ENCODE data around the gene FOXC2.

The FOXC2 gene

DNA sequence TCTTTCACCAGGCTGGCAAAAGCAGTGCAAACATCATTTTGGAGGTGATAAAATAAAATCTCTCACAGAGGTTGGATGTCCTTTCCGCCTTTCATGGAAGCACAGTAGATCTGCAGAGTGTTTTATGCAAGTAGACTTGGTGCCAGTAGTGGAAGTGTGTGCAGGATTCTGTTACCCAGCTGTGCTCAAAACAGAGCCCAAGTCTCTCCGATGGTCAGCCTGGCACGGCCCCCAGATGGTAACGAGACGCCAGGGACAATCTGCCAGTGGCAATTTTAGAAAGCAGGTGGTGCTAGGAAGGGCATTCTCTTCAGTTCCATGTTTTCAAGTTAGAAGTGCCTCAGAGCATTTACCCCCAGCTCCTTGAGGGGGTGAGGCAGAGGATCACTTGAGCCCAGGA is 10.1 kb upstream of the FOXC2 start:
- CTCF ChIA-PET: no interaction called here
- TF ChIP-seq CTBP1 (IDR thresholded peaks at IDR 0.05; ENCODE audit: borderline replicate concordance) (no peak), FOXK2 (IDR thresholded peaks at IDR 0.05) (no peak), FOXA1 (IDR thresholded peaks at IDR 0.05) (no peak), SP1 (IDR thresholded peaks at IDR 0.05) (no peak), ARNT (IDR thresholded peaks at IDR 0.05) (no peak), L3MBTL2 (conservative IDR thresholded peaks at IDR 0.05) (no peak), ZNF384 (IDR thresholded peaks at IDR 0.05) (no peak)
- TF ChIP-seq, protein P1, sequence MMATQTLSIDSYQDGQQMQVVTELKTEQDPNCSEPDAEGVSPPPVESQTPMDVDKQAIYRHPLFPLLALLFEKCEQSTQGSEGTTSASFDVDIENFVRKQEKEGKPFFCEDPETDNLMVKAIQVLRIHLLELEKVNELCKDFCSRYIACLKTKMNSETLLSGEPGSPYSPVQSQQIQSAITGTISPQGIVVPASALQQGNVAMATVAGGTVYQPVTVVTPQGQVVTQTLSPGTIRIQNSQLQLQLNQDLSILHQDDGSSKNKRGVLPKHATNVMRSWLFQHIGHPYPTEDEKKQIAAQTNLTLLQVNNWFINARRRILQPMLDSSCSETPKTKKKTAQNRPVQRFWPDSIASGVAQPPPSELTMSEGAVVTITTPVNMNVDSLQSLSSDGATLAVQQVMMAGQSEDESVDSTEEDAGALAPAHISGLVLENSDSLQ (IDR thresholded peaks at IDR 0.05): no peak
- DNase-seq (ENCODE audit: extremely low spot score): no peak
- POLR2A ChIA-PET: no interaction called here

DNA sequence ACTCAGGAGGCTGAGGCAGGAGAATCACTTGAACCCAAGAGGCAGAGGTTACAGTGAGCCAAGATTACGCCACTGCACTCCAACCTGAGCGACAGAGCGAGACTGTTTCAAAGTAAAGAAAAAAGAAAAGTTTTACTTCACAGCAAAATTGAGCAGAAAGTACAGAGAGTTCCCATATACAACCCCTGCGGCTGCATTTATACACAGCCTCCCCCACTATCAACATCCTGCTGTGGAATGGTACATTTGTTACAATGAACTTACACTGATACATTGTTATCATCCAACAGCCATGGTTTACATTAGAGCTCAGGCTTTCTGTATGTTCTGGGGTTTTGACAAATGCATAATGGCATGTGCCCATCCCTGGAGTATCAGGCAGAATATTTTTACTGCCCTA is 9.0 kb upstream of the FOXC2 start:
- DNase-seq (ENCODE audit: extremely low spot score): no peak
- POLR2A ChIA-PET: no interaction called here
- CTCF ChIA-PET: no interaction called here
- TF ChIP-seq FOXA1 (IDR thresholded peaks at IDR 0.05) (no peak), FOXM1 (IDR thresholded peaks at IDR 0.05; ENCODE audit: borderline replicate concordance) (no peak), SP1 (IDR thresholded peaks at IDR 0.05) (no peak), CTBP1 (IDR thresholded peaks at IDR 0.05; ENCODE audit: borderline replicate concordance) (no peak), BHLHE40 (IDR thresholded peaks at IDR 0.05; ENCODE audit: borderline replicate concordance) (no peak), NFRKB (IDR thresholded peaks at IDR 0.05) (no peak), SUZ12 (IDR thresholded peaks at IDR 0.05) (no peak), TARDBP (IDR thresholded peaks at IDR 0.05) (no peak), ELF4 (IDR thresholded peaks at IDR 0.05) (no peak), FOXK2 (IDR thresholded peaks at IDR 0.05) (no peak), HDGF (IDR thresholded peaks at IDR 0.05; ENCODE audit: borderline replicate concordance) (no peak), ARNT (IDR thresholded peaks at IDR 0.05) (no peak), ZNF384 (IDR thresholded peaks at IDR 0.05) (no peak), LEF1 (IDR thresholded peaks at IDR 0.05; ENCODE audit: borderline replicate concordance) (no peak), L3MBTL2 (conservative IDR thresholded peaks at IDR 0.05) (no peak)
- TF ChIP-seq, protein P1 (IDR thresholded peaks at IDR 0.05): no peak

DNA sequence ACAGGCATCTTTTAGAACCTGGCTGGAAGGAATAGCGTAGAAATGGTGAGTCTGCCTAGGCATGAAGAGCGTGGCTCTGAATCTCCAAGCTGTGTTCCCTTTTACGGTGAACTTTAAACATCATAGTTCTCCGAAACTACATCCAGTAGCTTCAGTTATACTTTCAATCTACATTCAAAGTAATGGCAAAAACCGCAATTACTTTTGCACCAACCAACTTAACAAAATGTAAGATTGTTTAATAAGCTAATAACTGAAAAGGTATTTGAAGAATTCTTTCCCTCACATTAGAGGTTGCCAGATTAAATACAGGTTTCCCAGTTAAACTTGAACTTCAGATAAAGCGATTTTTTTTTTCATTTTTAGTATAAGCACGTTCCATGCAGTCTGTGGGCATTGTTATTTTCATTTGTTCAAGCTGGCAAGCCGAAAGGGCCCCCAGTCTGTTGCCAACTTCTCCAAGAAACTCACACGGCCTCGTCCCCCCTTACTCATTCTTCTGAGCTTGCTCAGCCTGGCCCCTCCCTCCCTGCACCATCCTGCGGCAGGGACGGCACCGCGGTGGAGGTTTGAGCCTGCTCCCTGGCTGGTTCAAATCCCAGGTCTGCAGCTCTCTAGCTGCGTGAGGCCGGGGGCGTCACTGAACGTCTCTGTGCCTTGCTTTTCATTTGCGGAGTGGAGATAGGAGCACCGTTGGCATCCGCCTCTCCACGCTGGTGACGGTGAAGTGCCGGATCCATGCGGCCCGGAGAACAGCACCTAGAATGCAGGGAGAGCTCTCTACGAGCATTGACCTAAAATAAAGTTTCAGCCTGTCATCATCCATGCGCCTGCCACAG is 8.1 kb upstream of the FOXC2 start:
- DNase-seq (ENCODE audit: extremely low spot score): no peak
- ChIA-PET CTCF (interaction anchor here (0.6 kb wide), 1 partner anchor 591 kb away, joined by 3 read pairs; no protein-coding TSS in a partner anchor), POLR2A (no interaction called here)
- TF ChIP-seq FOXA1 (IDR thresholded peaks at IDR 0.05) (no peak), ELF4 (IDR thresholded peaks at IDR 0.05) (peak; percentile 54; the same call in 1 of the 2 replicates)

DNA sequence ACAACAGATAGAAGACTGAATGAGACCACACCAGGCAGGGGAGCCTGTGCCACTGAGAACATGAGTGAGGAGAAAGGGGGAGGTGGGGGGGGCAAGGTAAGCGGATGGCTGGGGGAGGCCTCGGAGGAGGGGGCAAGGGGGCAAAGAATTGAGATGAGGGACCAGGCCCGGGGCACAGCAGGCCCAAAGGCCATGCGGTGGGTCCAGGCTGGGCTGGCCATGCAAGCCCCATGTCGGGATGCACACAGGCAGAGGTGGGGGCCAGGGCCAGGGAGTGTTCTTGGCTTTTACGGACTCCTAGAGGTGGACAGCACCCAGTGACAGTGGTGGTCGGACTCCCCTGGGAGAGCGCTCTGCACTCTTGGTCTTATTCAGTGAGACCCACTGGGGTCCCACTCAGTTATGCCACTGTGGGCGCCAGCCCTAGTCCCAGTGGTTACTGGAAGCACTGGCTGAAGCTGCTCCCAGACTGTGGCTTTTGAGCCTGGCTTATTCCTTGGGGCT is 6.8 kb upstream of the FOXC2 start:
- DNase-seq (ENCODE audit: extremely low spot score): no peak
- CTCF ChIA-PET: no interaction called here
- TF ChIP-seq NFRKB (IDR thresholded peaks at IDR 0.05) (no peak), SP1 (IDR thresholded peaks at IDR 0.05) (no peak), ZNF384 (IDR thresholded peaks at IDR 0.05) (no peak), BHLHE40 (IDR thresholded peaks at IDR 0.05; ENCODE audit: borderline replicate concordance) (no peak), SUZ12 (IDR thresholded peaks at IDR 0.05) (no peak), HDGF (IDR thresholded peaks at IDR 0.05; ENCODE audit: borderline replicate concordance) (no peak), ARNT (IDR thresholded peaks at IDR 0.05) (no peak), ELF4 (IDR thresholded peaks at IDR 0.05) (no peak), TARDBP (IDR thresholded peaks at IDR 0.05) (no peak), FOXM1 (IDR thresholded peaks at IDR 0.05; ENCODE audit: borderline replicate concordance) (no peak), FOXK2 (IDR thresholded peaks at IDR 0.05) (no peak), FOXA1 (IDR thresholded peaks at IDR 0.05) (no peak)
- TF ChIP-seq, protein P1 (IDR thresholded peaks at IDR 0.05): no peak
- POLR2A ChIA-PET: no interaction called here

DNA sequence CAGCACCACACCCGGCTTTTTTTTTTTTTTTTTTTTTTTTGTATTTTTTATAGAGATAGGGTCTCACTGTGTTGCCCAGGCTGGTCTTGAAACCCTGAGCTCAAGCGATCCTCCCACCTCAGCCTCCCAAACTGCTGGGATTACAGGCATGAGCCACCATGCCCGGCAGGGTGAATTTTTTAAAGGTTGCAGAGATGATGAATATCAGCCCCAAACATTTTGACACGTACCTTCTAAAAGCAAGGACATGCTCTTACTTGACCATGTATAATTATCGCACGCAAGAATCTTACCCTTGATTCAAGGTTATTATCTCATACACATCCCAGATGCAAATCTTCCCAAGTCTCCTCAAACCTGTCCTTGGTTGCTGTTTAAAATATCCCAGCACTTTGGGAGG is 4.3 kb upstream of the FOXC2 start:
- no peak for DNase-seq (ENCODE audit: extremely low spot score)
- ChIA-PET POLR2A (no interaction called here), CTCF (no interaction called here)
- TF ChIP-seq FOXK2 (IDR thresholded peaks at IDR 0.05): no peak
- TF ChIP-seq NFRKB (IDR thresholded peaks at IDR 0.05): no peak
- no peak for TF ChIP-seq TARDBP (IDR thresholded peaks at IDR 0.05)
- no peak for TF ChIP-seq L3MBTL2 (conservative IDR thresholded peaks at IDR 0.05)

DNA sequence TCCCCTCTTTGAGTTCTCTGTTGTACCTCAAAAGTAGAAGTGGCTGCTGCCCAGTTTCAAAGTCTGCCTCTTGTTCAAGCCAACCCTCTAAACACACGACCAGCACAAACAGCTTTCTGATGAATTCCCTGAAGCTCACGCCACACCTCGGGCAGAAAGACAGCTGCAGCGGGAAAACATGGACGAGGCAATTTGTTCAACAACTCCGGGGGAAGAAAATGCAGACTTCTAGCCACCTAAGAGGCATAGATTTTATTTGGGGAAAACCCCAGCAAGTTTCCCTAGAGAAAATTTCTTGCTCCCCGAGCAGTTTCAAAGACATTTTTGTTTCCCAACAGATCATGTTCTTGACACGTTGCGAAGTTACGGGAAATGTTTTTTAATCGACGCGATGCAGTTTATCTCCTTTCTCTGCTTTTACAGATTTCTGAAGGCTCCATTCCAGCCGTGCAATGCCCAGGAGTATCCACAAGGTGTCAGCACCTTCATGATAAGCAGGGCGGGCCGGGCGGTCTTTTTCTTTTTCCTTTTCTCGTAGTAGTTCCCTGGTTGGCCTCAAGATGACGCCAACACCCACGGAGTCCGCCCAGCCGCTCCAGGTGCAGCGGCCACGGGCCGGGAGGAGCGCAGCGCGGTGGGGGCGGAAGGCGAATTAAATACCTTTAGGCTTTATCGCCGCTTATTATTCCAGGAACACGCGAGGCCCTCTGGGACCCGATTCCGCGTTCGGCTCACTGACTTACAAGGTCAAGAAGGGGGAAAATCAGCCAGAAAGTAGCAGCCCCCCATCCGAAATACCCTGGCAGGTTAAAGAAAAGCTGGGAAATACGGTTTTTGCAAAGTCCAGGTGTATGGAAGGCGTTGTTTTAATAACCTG is 2.9 kb upstream of the FOXC2 start:
- no peak for TF ChIP-seq SUZ12 (IDR thresholded peaks at IDR 0.05)
- TF ChIP-seq L3MBTL2 (conservative IDR thresholded peaks at IDR 0.05): peak; percentile 26; the same call in 1 of the 2 replicates
- peak; percentile 22; the same call in 1 of the 2 replicates for TF ChIP-seq ARNT (IDR thresholded peaks at IDR 0.05)
- TF ChIP-seq BHLHE40 (IDR thresholded peaks at IDR 0.05; ENCODE audit: borderline replicate concordance): no peak
- no peak for TF ChIP-seq SP1 (IDR thresholded peaks at IDR 0.05)
- no peak for TF ChIP-seq FOXK2 (IDR thresholded peaks at IDR 0.05)
- no peak for TF ChIP-seq NFRKB (IDR thresholded peaks at IDR 0.05)
- TF ChIP-seq LEF1 (IDR thresholded peaks at IDR 0.05; ENCODE audit: borderline replicate concordance): no peak
- peak; percentile 68 for TF ChIP-seq FOXM1 (IDR thresholded peaks at IDR 0.05; ENCODE audit: borderline replicate concordance)
- no peak for TF ChIP-seq TARDBP (IDR thresholded peaks at IDR 0.05)
- TF ChIP-seq HDGF (IDR thresholded peaks at IDR 0.05; ENCODE audit: borderline replicate concordance): no peak
- TF ChIP-seq ELF4 (IDR thresholded peaks at IDR 0.05): no peak
- no peak for TF ChIP-seq CTBP1 (IDR thresholded peaks at IDR 0.05; ENCODE audit: borderline replicate concordance)
- TF ChIP-seq, protein P1 (IDR thresholded peaks at IDR 0.05): no peak
- TF ChIP-seq ZNF384 (IDR thresholded peaks at IDR 0.05): no peak
- TF ChIP-seq FOXA1 (IDR thresholded peaks at IDR 0.05): no peak
- ChIA-PET POLR2A (no interaction called here), CTCF (interaction anchor here (0.7 to 2.5 kb wide), 13 partner anchors 13 to 715 kb away, joined by 3 to 27 read pairs (median 4); no protein-coding TSS in a partner anchor)
- DNase-seq (ENCODE audit: extremely low spot score): peak; percentile 80

All from HEK293T (cell line).